ENCODE data around the gene M1AP.
"Not testable (repeated sequence)": the region's sequence is repeated elsewhere in the genome, so short reads cannot be mapped to it uniquely, and the experiment has no call there.

DNA sequence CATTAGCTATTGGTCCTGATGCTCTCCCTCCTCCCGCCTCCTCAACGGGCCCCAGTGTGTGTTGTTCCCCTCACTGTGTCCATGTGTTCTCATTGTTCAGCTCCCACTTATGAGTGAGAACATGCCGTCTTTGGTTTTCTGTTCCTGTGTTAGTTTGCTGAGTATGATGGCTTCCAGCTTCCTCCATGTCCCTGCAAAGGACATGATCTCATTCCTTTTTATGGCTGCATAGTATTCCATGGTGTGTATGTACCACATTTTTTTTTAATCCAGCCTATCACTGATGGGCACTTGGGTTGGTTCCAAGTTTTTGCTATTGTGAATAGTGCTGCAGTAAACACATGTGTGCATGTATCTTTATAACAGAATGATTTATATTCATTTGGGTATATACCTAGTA lies 17.7 kb downstream of the M1AP start:
- not testable (repeated sequence) for TF ChIP-seq EZH2phosphoT487 (IDR thresholded peaks at IDR 0.05; ENCODE audit: borderline replicate concordance, low read length); CTCF (conservative IDR thresholded peaks at IDR 0.05; ENCODE audit: low read depth, low read length); EZH2 (IDR thresholded peaks at IDR 0.05; ENCODE audit: low read length, unreplicated experiment)
